ENCODE measurements around the gene MEN1. TPM values are rescaled to one million over a fixed set of nuclear protein-coding genes. Genes with fewer than 3 reads are reported as not detected.
A peak's percentile ranks its signal among the peaks of the same experiment; 100 is the strongest.

The MEN1 gene
- total and polyA plus RNA-seq, 2 of the 13 experiments (the other 11 are each of a cell fraction or from before 2014, with no cell fraction given) = 20.5 to 27.3 TPM

GRCh38 chr11:64778473-64779298 lies 31.7 kb downstream of the MEN1 start, which contains the start of gene SF1 (continued):
- TF ChIP-seq, protein P1, sequence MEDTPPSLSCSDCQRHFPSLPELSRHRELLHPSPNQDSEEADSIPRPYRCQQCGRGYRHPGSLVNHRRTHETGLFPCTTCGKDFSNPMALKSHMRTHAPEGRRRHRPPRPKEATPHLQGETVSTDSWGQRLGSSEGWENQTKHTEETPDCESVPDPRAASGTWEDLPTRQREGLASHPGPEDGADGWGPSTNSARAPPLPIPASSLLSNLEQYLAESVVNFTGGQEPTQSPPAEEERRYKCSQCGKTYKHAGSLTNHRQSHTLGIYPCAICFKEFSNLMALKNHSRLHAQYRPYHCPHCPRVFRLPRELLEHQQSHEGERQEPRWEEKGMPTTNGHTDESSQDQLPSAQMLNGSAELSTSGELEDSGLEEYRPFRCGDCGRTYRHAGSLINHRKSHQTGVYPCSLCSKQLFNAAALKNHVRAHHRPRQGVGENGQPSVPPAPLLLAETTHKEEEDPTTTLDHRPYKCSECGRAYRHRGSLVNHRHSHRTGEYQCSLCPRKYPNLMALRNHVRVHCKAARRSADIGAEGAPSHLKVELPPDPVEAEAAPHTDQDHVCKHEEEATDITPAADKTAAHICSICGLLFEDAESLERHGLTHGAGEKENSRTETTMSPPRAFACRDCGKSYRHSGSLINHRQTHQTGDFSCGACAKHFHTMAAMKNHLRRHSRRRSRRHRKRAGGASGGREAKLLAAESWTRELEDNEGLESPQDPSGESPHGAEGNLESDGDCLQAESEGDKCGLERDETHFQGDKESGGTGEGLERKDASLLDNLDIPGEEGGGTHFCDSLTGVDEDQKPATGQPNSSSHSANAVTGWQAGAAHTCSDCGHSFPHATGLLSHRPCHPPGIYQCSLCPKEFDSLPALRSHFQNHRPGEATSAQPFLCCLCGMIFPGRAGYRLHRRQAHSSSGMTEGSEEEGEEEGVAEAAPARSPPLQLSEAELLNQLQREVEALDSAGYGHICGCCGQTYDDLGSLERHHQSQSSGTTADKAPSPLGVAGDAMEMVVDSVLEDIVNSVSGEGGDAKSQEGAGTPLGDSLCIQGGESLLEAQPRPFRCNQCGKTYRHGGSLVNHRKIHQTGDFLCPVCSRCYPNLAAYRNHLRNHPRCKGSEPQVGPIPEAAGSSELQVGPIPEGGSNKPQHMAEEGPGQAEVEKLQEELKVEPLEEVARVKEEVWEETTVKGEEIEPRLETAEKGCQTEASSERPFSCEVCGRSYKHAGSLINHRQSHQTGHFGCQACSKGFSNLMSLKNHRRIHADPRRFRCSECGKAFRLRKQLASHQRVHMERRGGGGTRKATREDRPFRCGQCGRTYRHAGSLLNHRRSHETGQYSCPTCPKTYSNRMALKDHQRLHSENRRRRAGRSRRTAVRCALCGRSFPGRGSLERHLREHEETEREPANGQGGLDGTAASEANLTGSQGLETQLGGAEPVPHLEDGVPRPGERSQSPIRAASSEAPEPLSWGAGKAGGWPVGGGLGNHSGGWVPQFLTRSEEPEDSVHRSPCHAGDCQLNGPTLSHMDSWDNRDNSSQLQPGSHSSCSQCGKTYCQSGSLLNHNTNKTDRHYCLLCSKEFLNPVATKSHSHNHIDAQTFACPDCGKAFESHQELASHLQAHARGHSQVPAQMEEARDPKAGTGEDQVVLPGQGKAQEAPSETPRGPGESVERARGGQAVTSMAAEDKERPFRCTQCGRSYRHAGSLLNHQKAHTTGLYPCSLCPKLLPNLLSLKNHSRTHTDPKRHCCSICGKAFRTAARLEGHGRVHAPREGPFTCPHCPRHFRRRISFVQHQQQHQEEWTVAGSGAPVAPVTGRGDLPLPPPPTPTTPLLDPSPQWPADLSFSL (CRISPR knock-in tag; IDR thresholded peaks at IDR 0.05) = no peak
- TF ChIP-seq ATF2 (CRISPR knock-in tag; IDR thresholded peaks at IDR 0.05) (peak; percentile 85), HNF4A (CRISPR knock-in tag; IDR thresholded peaks at IDR 0.05) (peak; percentile 28; the same call in 1 of the 2 replicates), CSRNP1 (CRISPR knock-in tag; IDR thresholded peaks at IDR 0.05) (0 out of 2 replicates have a peak, but pooled peaks have one; percentile 15), ZNF460 (CRISPR knock-in tag; IDR thresholded peaks at IDR 0.05; ENCODE audit: borderline replicate concordance) (no peak), ZMYM4 (CRISPR knock-in tag; IDR thresholded peaks at IDR 0.05) (peak; percentile 65), XRCC5 (optimal IDR thresholded peaks at IDR 0.05; ENCODE audit: low read length) (peak; percentile 67), NFRKB (IDR thresholded peaks at IDR 0.05) (no peak), ZEB1 (IDR thresholded peaks at IDR 0.05; ENCODE audit: insufficient replicate concordance, low read depth) (no peak), STAT6 (CRISPR knock-in tag; IDR thresholded peaks at IDR 0.05; ENCODE audit: borderline replicate concordance) (no peak), ZNF329 (CRISPR knock-in tag; IDR thresholded peaks at IDR 0.05; ENCODE audit: low read depth) (no peak), RORA (CRISPR knock-in tag; IDR thresholded peaks at IDR 0.05) (no peak), REL (CRISPR knock-in tag; conservative IDR thresholded peaks at IDR 0.05) (0 out of 2 replicates have a peak, but pooled peaks have one; percentile 61), RBM39 (IDR thresholded peaks at IDR 0.05; ENCODE audit: low read depth, low read length, poor library complexity, severe bottlenecking) (peak; percentile 41)
- TF ChIP-seq, protein P2, sequence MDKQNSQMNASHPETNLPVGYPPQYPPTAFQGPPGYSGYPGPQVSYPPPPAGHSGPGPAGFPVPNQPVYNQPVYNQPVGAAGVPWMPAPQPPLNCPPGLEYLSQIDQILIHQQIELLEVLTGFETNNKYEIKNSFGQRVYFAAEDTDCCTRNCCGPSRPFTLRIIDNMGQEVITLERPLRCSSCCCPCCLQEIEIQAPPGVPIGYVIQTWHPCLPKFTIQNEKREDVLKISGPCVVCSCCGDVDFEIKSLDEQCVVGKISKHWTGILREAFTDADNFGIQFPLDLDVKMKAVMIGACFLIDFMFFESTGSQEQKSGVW (CRISPR knock-in tag; IDR thresholded peaks at IDR 0.05; ENCODE audit: borderline replicate concordance) = no peak

Data from HepG2 (cell line).